Measurements from ENCODE around the gene USP48.
"Not testable (repeated sequence)": the region's sequence is repeated elsewhere in the genome, so short reads cannot be mapped to it uniquely, and the experiment has no call there.

USP48 gene

GRCh38 chr1:21689661-21690372 is 93.1 kb downstream of the USP48 start:
- DNase-seq: no peak

DNA sequence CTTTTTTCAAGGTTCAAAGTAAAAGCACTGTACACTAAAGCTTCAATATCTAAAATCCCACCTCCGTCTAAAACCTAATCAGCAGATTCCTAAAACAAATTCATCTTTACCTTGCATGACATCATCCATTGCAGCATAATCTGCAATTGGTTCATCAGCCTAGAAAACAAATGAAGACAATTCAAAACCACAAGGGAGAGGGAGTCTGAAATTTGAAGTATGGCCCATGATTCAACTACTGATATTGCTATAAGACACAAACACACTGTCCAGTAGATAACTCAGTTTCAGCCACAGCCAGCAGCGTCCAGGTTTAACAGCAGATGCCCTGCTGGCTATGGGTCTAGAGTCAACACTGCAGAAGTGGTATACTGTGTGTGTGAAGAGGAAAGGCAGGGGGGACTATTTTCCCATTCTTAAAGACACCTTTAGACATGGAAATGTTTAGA is 95.8 kb downstream of the USP48 start:
- DNase-seq: no peak

GRCh38 chr1:21685946-21686678 is 96.8 kb downstream of the USP48 start:
- DNase-seq: no peak

GRCh38 chr1:21681426-21681825 is 101.5 kb downstream of the USP48 start:
- no peak for DNase-seq

DNA sequence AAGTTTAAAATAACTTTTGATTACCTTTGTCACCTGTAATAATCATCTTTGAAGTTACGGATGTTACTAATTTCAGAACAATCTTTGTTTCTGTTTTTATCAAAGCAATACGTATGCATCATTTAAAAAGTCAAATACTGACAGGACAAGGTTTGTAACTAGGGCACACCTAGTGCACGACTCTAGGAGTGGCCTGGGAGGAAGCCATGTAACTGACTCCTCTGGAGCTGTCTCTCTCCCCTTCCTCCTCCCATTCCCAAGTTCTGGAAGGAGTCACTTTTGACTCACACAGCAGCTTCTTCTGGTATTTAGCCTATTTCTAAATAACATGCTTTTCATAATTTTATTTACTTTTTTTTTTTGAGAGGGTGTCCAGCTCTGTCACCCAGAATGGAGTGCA is 102.0 kb downstream of the USP48 start:
- DNase-seq: peak; percentile 7

DNA sequence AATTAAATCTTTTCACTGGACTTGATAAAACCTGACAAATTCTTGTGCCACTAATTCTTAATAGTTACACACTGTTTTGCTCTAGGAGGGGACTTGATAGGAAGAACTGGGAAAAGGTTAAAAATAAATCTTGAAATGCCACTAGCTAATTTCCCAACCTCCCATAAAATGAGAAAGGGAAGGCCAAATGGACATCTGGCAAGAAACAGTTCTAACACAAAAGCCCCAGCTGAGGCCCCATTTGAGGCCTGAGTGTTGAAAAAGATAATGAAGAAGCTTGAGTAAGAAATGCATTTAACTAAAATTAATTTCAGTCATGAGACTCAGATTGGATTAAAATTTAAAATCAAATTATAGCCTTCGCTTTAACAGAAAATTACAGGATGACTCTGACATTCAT is 102.6 kb downstream of the USP48 start:
- DNase-seq: peak; percentile 47

DNA sequence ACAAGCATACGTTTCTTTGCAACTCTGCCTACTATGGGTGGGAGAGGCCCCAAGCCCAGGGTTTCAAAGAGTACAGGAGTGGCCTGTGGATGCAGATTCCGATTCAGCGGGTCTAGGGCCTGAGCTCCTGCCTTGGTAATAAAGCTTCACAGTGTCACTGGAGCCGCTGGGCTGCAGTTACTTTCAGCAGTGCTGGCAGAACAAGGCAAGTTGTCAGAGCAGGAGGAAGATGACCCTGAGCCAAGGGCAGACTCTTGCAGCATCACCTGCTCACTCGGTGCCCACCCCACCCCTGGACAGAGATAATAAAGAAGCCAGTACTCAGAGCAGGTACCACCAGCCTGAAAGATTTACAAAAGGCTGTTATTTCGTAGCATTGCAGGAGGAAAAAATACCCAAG is 105.8 kb downstream of the USP48 start:
- DNase-seq: no peak

GRCh38 chr1:21674957-21675356 is 108.0 kb downstream of the USP48 start:
- no peak for DNase-seq

DNA sequence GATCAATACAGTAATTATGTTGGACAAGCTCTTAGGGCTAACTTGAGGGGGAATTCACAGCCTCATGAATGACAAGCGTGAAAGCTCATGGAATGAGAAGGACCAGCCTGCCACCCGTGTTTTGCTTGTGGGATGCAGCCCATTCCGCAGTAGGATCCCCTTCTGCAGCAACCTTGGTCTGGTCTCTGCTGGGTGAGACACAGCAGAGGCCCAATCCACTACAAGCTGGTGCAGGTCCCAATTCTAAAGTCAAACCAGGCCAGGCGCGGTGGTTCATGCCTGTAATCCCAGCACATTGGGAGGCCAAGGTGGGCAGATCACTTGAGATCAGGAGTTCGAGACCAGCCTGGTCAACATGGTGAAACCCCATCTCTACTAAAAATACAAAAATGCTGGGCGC is 109.1 kb downstream of the USP48 start:
- DNase-seq: not testable (repeated sequence)

- DNase-seq: peak; percentile 38
Observed at GRCh38 chr1:21673277-21673780, 109.6 kb downstream of the USP48 start.

DNA sequence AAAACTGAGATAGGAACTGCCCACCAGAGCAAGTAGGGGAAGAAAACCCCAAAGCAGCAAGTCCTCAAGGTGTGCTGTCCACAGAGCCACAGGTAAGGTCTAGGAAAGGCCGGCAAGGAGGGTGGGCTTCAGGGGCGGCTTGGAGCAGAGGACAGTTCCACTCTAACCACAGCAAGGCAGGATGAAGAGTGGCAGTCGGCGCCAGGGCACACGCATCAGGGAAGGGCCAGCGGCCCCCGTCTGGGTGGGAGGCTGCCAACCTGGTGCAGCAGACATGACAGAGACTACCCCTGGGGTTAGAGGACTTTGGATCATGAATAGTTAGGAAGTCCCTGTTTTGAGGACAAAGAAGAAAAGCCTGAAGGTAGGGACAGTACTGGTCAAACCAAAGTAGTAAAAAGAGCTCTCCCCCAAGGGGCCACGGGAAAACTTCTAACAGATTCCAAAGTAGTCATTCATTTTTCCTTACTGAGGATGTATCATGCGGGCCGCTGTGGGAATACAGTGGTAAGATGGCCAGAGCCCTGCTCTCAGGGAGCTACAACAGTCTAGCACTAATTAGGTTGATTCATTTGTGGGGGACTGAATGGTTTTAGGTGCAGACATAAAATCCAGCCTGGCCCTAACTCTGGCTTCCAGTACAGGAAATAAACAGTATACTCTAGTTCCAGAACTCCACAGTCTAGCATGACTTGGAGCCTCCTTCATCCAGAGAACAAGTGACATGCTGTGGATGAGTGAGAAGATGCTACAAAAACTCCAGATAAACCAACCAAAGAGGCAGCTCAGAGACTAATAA is 110.3 kb downstream of the USP48 start:
- no peak for DNase-seq

- DNase-seq: no peak
Observed at GRCh38 chr1:21671915-21672314, 111.0 kb downstream of the USP48 start.

GRCh38 chr1:21670956-21671902 is 111.7 kb downstream of the USP48 start:
- no peak for DNase-seq

GRCh38 chr1:21670059-21670881 is 112.7 kb downstream of the USP48 start:
- DNase-seq: no peak

DNA sequence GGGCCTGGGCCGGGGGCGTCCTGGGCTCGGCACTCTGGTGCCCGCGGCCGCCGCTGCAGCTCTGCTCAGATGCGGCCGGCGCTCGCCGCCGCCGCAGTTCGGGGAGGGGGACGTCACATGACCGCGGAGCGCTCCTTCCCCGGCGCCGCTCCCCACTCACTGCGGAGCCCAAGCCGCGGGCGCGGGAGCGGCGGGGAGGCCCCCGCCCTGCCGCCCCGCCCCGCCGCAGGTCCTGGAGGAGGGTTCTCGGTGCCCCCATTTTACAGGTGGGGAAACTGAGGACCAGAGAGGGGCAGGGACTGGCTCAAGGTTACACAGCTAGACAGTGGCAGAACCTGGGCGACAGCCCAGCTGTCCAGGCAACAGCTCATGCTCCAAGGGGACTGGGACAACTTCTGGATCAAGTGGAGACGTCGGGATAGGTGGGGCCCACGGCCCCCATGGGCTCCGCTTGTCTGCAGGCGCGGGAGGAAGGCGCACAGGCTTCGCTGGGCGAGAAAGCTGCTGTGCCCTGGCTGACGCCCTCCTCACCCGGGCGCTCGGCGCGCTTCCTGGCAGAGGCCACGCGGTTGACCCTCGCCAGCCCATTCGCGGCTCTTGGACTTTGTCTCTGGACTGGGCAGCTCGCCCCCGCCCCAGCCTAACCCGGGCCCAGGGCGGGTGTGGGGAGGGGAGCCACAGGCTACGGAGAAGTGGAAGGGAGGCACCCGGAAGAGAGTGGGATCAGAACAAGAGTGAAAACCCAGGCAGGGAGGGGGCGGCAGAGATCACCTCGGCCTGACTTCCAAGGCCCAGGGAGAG is 113.5 kb downstream of the USP48 start, which contains the start of gene RAP1GAP:
Gene RAP1GAP, minus strand, starts transcription at position 100 of the 801 bp plus-strand sequence. CDS start 49,325 bp downstream, outside the sequence.
- DNase-seq: peak; percentile 77

DNA sequence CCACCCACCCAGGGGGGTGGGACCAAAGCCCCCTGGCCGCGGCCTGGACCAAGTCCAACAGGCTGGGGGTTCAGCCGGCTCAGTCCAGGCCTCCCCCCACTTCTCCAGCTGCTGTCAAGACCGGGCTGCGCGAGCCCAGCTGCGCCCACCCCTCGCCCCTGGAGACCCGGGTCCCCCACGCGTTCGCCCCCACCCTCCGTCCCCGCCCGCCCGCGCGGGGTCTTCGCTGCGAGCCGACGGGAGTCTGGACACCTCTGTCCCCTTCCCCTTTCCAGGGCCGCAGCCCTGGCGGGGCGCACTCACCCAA is 114.0 kb downstream of the USP48 start:
- DNase-seq: peak; percentile 46

DNA sequence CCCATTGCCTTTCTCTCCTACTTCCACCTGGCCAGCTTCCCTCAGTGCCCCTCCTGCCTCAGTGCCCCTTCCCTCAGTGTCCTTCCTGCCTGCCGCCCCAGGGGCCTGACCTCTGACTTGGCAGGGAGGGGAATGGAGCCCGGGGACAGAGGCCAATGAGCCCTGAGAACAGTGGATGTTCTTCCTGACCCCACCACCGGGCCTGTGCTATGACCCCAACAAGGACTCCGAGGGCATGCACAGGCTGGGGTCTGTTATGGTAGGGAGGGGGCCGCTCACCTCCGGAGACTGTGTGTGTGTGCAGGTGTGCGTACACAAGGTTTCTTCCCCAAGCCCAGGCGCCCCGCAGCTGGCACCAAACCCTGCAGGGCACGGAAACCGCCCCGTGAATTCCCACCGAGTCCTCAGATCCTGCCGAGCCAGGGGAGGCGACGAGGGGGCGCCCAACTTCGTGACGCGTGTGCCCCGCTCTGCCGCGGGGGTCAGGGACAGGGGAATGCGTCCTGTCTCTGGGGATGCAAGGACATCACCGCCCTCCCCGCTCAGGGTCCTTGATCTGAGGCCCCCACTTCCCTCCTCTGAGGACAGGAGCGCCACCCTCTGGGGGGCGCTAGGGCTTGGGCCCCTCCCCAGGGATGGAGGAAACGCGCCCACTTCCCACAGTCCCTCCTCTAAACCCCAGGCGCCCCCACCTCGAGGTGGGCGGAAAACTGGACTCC is 114.6 kb downstream of the USP48 start:
- DNase-seq: peak; percentile 67

GRCh38 chr1:21667348-21668231 is 115.4 kb downstream of the USP48 start:
- peak; percentile 16 for DNase-seq

Data from NCI-H69 (cell line).